Activated naive CD8-positive, alpha-beta T cell treated with anti-CD3 and anti-CD28 coated beads, Interleukin-2, amount 50 U/mL, for 16 hours (primary cell): ENCODE measurements around the gene MRPL21.
"Not testable (repeated sequence)": the region's sequence is repeated elsewhere in the genome, so short reads cannot be mapped to it uniquely, and the experiment has no call there.

Experiments
- DNase-seq: peaks from one replicate; pipeline ENCODE4 v3.0.0-alpha.2; 2020; ENCODE audit warnings: low read depth, low spot score

Gene MRPL21

GRCh38 chr11:68868221-68868835 lies 35.3 kb downstream of the MRPL21 start:
- no peak for DNase-seq

GRCh38 chr11:68867066-68867465 lies 36.6 kb downstream of the MRPL21 start:
- DNase-seq: no peak

- no peak for DNase-seq
Observed at GRCh38 chr11:68865241-68865640, 38.4 kb downstream of the MRPL21 start.

- no peak for DNase-seq
Observed at GRCh38 chr11:68863553-68864265, 39.9 kb downstream of the MRPL21 start.

- DNase-seq: no peak
Observed at GRCh38 chr11:68862421-68862820, 41.2 kb downstream of the MRPL21 start.

GRCh38 chr11:68859123-68859522 lies 44.5 kb downstream of the MRPL21 start:
- DNase-seq: no peak

GRCh38 chr11:68857037-68857586 lies 46.5 kb downstream of the MRPL21 start:
- no peak for DNase-seq

GRCh38 chr11:68856425-68857030 lies 47.1 kb downstream of the MRPL21 start:
- DNase-seq: not testable (repeated sequence)

GRCh38 chr11:68855205-68855981 lies 48.2 kb downstream of the MRPL21 start:
- no peak for DNase-seq

- no peak for DNase-seq
Observed at GRCh38 chr11:68854273-68854958, 49.2 kb downstream of the MRPL21 start.

- no peak for DNase-seq
Observed at GRCh38 chr11:68852628-68853027, 51.0 kb downstream of the MRPL21 start.

- no peak for DNase-seq
Observed at GRCh38 chr11:68848429-68848828, 55.2 kb downstream of the MRPL21 start.

GRCh38 chr11:68847395-68847794 lies 56.2 kb downstream of the MRPL21 start:
- DNase-seq: no peak

- DNase-seq: no peak
Observed at GRCh38 chr11:68845351-68846002, 58.2 kb downstream of the MRPL21 start.

- DNase-seq: no peak
Observed at GRCh38 chr11:68844801-68845200, 58.8 kb downstream of the MRPL21 start.

- no peak for DNase-seq
Observed at GRCh38 chr11:68844376-68844775, 59.3 kb downstream of the MRPL21 start.

- DNase-seq: peak; percentile 33
Observed at GRCh38 chr11:68843703-68844312, 59.8 kb downstream of the MRPL21 start.

GRCh38 chr11:68843052-68843561 lies 60.5 kb downstream of the MRPL21 start:
- peak; percentile 34 for DNase-seq

- DNase-seq: no peak
Observed at GRCh38 chr11:68842427-68843051, 61.1 kb downstream of the MRPL21 start.
